Stimulated activated CD4-positive, alpha-beta T cell treated with anti-CD3 and anti-CD28 coated beads, Interleukin-4, amount 100 ng/mL, for 48 hours (primary cell): ENCODE measurements around the gene CSNK2A1.
"Not testable (repeated sequence)": the region's sequence is repeated elsewhere in the genome, so short reads cannot be mapped to it uniquely, and the experiment has no call there.

Source experiments
- DNase-seq, 2 donors: peaks; one replicate each; pipeline ENCODE4 v3.0.0-alpha.2; 2020; ENCODE audit warnings: low read depth in 2 of 2

Gene CSNK2A1

DNA sequence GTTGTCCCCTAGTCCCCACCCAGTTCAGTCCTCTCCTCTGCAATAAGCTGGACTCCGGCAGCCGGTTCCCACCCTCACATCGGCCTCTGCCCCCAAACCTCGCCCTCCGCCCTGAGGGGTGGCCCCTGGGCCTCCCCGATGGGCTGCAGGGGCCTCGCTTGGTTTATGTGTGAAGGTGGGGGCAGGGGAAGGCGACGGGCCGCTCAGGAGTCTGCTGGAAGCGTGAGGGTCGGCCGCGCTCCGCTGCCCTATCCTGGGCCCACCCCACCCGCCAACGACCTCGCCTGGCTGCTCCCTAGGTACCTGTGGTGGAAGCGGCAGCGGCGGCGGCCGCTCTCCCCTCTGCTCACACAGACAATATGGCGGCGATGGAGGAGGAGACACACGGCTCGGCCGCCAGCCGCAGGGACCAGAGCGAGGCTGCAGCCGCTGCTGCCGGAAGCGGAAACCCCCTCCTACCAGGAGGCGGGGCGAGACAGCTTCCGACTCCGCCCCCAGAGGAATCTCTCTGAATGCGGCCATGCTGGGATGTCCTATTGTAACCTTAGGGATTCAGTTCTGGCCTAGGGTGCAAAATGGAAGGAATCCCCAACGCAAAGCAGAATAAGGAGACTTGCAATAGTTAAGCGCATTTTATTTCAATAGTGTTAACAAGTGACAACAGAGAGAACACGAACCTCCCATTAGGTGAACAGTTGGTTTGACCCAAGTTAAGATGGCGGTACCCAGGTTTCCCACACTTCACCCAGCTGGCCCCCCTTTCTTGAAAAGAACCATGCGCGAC is at the start of gene CSNK2A1:
Gene CSNK2A1 (minus strand): TSS at position 422 of the 784 bp plus-strand sequence. CDS start 35,239 bp downstream, outside the sequence.
- DNase-seq: peak; percentile 91

DNA sequence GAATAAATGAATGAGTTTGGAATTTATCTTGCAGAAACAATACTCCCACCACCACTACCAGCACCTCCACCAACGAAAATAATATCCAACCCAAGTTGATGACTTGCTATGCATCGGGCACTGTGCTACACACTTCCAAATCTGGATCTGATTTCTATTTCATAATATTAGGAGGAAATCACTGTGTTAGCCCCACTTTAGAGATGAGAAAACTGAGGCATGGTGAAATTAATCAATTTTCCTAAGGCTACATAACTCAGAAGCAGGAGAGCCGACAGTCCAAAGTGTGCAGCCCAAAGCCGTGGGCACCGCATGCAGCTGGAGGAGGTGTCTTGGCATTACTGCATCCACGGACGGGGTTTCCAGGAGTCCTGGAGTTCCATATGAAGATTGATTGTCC is 48.9 kb upstream of the CSNK2A1 start:
- DNase-seq: no peak

DNA sequence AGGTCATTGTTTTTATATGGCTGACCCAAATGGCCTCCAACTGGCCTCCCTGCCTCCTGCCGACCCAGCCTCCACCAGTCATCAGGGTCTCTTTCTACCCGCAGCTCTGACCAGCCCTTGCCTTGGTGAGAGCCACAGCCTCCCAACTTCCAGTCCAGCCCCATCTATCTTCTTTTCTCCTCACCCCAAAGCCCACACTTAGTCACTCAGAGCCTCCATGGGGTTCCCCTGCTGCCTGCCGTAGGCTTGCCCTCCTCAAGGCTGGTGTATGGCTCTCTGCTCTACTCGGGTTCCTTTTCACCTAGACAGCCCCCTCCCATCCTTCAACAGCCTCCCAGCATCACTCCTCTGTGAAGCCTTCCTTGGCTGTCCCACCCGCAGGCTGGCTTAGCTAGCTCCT is 48.4 kb upstream of the CSNK2A1 start:
- no peak for DNase-seq

DNA sequence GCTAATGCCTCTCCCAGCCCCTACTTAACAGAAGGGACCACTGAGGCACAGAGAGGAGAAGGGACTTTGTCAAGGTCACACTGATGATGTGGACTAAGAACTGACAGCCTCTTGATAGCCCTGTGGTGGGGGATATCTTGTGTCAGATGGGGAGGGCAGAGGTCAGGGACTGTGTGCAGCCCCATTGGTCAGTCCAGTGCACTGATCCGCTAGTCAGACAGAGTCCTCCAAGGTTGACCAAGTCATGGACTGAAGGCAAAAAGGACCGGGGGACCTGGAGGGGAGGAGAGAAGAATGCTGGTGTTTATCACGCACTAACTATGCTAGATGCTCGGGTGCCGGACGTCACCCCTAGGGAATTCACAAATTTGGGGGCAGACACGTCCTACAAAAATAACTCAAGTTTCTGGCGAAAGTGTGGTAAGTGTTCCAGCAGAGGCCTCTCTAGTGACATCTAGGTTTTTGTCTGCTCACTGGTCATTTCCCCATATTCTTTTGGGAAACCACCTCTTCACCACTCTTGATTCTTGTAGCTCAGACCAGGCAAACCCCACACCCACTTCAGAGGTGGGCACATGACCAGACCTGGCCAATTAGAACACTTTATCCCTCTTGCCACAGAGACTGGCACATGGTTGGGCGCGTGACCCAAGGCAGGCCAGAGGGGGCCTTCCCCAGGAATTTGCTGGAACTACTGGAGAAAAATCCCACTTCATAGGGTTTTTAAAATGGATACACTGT is 45.5 kb upstream of the CSNK2A1 start:
- DNase-seq: no peak

DNA sequence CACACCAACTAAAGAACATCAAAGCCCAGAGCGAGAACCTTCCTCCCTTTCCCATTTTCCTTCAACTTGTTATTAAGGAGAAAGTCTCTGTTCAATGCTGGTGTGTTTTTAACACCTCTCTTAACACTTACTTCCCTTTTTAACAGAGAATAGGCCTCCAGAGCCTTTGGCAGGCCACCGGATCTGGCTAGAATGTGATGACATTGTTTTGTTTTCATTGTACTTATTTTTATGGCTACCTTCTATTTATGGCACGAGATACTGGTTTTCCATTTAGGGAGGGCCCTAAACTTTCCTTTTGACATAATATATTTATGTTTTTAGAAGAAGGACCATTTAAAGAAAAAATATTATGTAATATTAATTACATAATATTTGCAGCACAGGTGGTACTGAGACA is 44.9 kb upstream of the CSNK2A1 start:
- no peak for DNase-seq

DNA sequence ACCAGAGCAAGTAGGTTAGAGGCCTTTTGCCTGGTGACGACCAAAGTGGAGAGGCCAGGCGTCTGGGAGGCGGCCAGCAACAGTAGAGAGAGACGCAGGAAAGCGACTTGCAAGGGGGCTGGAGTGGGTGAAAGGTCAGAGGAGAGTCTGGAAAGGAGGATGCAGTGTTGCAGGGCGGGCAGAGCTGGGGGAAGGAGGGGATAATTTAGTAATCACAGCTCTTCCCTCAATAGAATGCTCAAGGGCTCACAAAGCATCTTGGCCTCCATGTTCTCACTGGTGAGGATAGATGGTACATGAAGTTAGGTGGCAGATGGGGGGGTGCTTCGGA is 41.3 kb upstream of the CSNK2A1 start:
- DNase-seq: no peak

DNA sequence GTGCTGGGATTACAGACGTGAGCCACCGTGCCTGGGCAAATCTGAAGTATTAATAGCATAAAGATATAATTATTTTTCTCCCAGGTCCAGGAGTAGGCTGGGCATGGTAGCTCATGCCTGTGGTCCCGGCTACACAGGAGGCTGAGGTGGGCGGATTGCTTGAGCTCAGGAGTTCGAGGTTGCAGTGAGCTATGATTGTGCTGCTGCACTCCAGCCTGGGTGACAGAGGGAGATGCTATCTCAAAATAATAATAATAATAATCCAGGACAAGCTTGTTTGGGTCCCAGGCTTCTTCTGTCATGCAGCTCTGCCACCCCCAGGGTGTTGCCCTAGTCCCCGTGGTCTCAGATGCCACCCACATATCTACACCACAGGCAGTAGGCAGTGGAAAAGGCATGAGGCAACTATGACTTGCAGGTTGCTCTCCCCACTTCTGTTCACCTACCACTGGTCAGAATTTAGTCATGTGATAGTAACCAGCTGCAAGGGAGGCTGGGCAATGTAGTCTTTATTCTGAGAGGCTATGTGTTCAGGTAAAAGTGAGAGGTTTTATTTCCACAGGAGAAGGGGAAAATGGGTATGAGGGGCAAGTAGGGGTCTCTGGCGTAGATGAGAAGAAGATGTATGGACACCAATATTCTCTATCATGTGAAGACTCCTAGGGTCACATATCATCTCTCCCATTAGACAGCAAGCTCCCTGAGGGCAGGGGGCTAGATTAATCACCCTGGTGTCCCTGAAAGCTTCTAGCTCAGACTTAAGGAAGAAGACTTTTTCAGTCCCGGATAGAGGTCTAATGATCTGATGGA is 40.8 kb upstream of the CSNK2A1 start:
- DNase-seq: no peak

DNA sequence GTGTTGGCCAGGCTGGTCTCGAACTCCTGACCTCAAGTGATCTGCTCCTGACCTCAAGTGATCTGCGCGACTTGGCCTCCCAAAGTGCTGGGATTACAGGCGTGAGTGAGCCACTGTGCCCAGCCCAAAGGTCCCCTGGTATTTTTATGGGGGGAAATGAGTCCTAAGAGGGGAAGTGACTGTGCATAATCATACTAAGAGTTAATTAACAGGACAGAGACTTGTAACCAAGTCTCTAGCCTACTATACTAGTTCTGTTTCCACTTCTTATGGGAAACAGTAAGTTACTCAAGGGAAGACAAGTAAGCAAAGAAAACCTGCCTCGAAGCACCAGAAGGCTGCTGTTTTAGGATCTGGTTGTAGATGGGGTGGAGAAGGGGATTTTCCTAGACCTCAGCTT is 38.6 kb upstream of the CSNK2A1 start:
- DNase-seq: no peak

DNA sequence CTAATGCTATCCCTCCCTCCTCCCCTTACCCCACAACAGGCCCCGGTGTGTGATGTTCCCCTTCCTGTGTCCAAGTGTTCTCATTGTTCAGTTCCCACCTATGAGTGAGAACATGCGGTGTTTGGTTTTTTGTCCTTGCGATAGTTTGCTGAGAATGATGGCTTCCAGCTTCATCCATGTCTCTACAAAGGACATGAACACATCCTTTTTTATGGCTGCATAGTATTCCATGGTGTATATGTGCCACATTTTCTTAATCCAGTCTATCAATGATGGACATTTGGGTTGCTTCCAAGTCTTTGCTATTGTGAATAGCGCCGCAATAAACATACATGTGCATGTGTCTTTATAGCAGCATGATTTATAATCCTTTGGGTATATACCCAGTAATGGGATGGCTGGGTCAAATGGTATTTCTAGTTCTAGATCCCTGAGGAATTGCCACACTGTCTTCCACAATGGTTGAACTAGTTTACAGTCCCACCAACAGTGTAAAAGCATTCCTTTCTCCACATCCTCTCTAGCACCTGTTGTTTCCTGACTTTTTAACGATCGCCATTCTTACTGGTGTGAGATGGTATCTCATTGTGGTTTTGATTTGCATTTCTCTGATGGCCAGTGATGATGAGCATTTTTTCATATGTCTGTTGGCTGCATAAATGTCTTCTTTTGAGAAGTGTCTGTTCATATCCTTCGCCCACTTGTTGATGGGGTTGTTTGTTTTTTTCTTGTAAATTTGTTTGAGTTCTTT is 35.5 kb upstream of the CSNK2A1 start:
- not testable (repeated sequence) for DNase-seq

DNA sequence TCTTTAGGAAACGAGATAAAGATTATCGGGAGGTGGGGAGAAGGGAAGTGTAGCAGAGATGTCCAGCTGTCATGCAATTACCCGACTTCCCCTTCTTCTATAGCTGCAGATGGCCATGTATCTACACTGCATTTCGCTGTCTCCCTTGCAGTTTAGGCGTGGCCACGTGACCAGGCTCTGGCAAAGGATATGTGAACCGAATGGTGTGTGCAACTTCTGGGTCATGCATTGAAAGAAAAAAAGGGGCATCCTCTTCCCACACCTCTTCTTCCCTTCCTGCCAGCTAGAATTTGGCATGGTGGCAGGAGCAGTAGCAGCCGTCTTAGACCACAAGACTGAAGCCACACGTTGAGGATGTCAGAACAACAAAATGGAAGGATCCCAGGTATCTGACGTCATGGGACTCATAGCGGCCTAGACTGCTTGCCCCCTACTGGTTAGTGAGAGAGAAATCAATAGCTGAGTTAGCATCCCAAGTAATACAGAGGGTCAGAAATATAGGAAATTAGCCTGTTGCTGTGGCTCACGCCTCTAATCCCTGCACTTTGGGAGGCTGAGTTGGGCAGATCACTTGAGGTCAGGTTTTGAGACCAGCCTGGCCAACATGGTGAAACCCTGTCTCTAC is 33.7 kb upstream of the CSNK2A1 start:
- no peak for DNase-seq

DNA sequence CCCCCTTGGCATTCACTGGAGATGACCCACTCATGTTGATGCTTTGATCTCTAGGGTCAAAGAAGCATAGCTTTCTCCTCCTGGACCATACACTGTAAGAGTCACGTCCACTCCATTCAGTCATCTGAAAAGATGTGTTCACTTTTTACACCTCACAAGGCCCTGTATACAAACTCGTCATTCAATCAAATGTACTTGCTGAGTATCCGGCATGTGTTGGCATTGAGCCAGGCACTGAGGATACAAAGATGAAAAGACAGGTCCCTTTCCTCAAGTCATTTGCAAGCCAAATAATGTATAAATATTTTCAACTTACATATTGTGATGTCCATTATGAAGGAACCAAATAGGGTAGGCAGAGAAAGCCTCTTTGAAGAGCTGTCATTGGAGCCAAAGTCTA is 32.6 kb upstream of the CSNK2A1 start:
- DNase-seq: no peak

DNA sequence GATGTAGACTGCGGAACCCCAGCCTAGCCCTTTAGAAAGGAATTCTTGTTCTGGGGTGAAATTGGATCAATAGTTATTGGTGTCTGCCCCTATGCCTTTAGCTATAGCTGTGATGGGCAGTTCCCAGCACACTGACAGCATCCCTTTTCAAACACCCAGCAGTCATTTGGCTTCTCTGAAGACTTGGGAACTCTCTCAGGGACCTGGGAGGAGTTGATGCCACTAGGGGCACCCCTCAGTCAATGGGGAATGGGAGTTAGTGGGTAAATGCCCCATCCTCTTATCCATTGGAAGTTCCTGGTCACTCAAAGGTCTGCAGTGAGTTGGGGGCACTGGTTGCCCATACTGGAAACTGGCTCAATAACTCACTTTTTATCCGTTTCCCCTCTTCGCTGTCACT is 31.6 kb upstream of the CSNK2A1 start:
- DNase-seq: no peak

DNA sequence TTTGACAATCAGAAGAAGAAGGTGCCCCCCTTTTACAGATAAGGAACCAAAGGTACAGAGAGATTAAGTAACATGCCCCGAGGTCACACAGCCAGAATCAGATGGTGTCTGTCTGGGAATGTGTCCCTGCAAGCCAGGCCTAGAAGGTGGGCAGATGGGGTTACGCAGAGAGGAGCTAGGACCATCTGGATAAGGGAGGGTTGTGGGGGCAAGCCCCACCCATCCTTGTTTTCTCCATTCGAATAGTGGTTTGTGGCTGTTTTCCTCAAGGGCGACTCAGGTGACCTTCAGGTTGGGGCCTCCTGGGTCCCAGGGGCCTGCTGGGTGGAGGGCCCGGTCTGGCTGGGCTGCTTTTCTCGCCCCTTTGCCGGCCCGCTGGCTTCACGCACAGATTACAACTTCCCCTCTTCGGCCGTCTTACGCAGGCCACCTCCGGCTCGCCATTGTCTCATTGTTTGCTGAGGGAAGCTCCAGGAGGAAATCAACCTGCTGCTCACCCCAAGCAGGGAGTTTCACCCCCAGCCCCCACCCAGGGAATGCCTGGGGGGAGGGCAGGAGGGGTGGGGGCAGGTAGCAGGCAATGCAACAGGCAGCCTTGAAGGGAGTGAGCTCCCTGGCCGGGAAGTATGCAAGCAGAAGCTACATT is 30.8 kb upstream of the CSNK2A1 start:
- no peak for DNase-seq

DNA sequence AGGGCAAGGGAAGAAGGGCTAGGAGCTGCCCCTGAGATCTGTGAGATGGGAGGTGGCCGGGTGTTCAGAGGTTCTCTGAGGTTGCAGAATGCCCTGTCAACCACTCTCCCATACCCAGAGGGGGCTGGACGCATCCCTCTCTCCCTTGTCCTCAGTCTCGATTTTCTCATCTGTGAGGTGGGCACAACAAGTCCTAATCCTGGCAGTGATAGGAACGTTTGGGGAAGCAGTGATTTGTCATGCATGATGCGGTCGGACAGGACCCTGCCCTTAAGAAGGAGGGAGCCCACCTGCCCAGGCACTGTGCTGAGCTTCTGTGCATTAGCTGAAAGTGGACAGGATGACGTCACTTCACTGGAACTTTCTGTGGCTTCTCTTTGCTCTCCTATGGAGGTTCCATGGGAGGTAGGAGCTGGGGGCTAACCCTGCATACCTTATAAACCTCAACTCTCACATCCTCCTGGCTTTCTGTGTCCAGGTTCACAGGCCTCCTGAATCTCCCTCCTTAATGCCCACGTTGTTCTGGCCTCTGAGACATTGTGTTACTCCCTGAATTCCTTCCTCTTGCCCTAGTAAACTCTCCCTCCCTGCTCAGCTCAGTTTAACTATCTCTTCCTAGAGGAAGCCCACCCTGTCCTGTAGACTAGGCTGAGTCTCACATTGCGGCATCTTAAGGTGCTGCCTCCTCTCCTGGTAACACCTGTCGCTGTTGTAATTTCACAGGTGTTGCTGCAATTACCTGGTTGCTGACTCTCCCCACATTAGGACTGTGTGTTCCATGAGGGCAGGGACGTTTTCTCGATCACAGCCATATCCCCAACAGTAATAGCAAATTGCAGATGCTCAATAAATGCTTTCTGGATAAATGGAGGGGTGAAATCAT is 30.1 kb upstream of the CSNK2A1 start:
- no peak for DNase-seq

DNA sequence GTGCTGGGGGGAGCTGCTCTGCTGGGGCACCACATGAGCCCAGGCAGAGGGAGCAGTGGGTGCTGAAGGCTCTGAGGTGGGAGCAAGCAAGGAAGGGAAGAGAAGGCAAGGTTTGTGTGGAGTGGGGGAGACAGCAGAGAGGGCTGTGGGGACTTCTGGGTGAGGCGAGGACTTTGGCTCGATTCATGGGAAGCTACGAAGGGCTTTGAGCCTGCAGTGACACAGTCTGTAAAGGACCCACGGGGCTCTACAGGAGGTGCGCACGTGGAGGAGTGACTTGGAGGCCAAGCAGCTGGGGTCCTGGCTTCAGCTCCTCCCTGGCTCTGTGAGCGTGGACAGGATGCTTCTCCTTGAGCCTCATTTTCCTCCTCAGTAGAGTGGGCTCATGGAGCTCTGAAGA is 29.1 kb upstream of the CSNK2A1 start:
- DNase-seq: no peak

DNA sequence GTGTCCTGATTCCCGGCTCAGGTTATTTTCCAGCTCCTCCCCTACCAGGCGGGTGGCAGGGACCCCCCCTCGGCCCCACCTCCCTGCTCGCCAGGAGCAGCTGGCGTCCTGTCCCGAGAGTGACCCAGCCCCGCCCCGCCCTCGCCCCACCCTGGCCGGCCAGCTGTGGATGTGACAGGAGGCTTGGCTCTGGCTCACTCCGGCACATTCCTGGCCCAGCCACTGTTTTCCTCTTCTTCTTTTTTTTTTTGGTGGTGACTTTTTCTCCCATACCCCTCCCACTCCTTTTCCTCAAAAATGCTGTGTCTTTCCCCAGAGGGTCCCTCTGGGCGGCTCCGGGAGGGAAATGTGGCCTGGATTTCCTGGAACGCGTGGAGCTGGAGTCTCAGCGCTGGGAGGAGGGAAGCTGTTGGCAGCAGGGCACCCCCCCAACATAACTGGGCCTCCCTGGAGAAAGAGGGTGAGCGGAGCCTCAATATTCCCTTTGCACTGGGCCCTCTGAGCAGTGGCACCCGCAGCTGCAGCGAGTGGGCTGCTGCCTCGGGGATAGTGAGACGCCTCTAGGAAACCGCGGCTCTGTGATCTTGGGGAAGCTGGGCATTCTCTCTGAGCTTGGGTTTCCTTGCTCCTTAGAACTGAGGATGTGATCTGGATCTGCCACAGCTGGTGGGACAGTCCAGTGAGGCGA is 28.3 kb upstream of the CSNK2A1 start:
- DNase-seq: no peak

DNA sequence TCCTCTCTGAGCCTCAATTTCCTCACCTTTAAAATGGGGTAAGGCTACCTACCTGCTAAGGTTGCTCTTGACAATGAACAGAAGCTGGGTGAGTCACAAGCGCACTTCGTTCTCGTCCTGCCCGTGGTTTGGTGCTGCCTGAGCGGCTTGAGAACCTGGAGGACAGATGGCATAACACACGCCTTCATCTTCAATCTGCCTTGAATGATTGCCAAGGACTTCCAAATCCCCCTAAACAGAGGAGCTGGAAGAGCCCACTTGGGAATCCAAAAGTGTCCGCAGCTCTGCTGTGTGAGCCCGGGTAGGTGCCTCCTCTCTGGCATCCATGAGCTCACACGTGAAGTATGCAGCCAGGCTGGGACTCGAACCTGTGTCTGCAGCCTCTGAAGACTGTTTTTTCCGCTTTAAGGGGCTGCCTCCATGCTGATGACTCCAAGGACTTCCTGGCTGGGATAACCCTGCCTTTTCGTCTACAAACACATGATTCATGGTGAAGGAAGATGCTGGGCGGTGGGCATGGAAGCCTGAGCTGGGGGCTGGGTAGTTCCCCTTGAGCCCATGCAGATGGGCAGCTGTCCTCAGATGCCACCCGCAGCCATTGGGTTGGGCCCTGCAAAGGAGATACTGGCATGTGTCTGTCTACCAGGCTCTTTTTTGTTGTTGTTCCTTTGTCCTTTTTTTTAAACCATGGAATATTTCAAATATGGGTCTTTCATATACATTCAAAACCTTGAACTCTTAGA is 25.3 kb upstream of the CSNK2A1 start:
- no peak for DNase-seq

DNA sequence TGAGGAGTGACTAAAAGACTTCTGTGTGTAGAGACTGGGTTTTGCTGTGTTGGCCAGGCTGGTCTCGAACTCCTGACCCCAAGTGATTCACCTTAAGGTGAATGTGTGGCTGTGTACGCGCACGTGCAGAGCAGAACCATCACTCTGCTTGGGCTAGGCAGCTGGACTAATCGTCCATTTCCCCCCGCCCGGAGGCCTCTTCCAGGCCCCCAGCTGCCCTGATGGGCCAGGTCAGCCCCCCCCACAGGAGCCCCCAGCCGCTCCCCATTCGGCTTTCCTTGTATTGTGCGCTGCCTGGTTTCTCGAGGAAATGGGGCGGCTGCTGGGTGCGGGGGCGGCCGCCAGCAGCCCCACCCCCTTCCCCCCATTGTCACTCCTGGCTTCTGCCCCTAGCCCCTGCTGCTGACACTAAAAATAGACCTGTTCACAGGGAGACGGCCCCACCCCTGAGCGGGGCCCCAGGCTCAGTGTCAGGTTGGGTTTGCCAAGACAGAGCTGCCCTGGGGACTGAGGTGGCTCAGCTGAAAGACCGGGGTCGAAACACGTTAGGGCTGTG is 24.6 kb upstream of the CSNK2A1 start:
- DNase-seq: no peak
